K562 (cell line): ENCODE data around the gene CCDC71L. TPM values are rescaled to one million over a fixed set of nuclear protein-coding genes. Genes with fewer than 3 reads are reported as not detected.

Source experiments
- KAT2B ChIP-seq: IDR thresholded peaks from one replicate; pipeline ENCODE4 v1.6.1; 2012; ENCODE audit warnings: low read depth, mild to moderate bottlenecking, control low read depth, inconsistent platforms, low read length, moderate library complexity
- LEF1 ChIP-seq: fragments of 450-650 bp; IDR thresholded peaks from 2 replicates; pipeline ENCODE4 v1.6.1; 2016; ENCODE audit warnings: mild to moderate bottlenecking
- NFE2 ChIP-seq: IDR thresholded peaks from 2 replicates; pipeline ENCODE4 v1.6.1; 2014; ENCODE audit warnings: antibody characterized with exemption, low read depth
- NR1H2 ChIP-seq: sonication (generic); formaldehyde crosslinking; IDR thresholded peaks from 2 replicates; pipeline ENCODE4 v1.4.0; 2020; ENCODE audit warnings: mild to moderate bottlenecking, missing genetic modification reagents
- ZFP30 ChIP-seq: fragments of 250-450 bp; sonication (Bioruptor Pico); IDR thresholded peaks from 2 replicates; pipeline ENCODE4 v1.8.0; 2022; ENCODE audit warnings: moderate library complexity, mild to moderate bottlenecking, inconsistent platforms, borderline replicate concordance
- ZNF212 ChIP-seq: fragments of 450-650 bp; formaldehyde crosslinking; IDR thresholded peaks from 2 replicates; pipeline ENCODE4 v1.4.0; 2020; ENCODE audit warnings: mild to moderate bottlenecking
- ZNF408 ChIP-seq: fragments of 250-450 bp; sonication (Bioruptor Pico); IDR thresholded peaks from 2 replicates; pipeline ENCODE4 v1.4.0; 2020; ENCODE audit warnings: low read depth, mild to moderate bottlenecking, moderate library complexity
- ZNF785 ChIP-seq: fragments of 250-450 bp; sonication (Bioruptor Pico); IDR thresholded peaks from 2 replicates; pipeline ENCODE4 v1.4.0; 2020; ENCODE audit warnings: mild to moderate bottlenecking
- polyA plus RNA-seq, 8 experiments: library from polyadenylated mRNA; depleted of rRNA in 4 of 8; stranded (reverse) in 5 of 8; unstranded in 3 of 8; fragments of >200 nt; fragmentation: Nextera tagmentation in 2 of 8; fragmentation: Illumina TruSeq in 1 of 8; extraction: Ambion mirVana in 2 of 8; extraction: Trizol in 1 of 8; gene quantifications; 2 replicates each; pipeline versions ENCODE4 v1.2.1 to v1.2.3, GENCODE V29; 2011 to 2014; ENCODE audit warnings: inconsistent platforms in 1 of 8, missing spikeins in 1 of 8
- total RNA-seq, 7 experiments: library from RNA; depleted of rRNA in 6 of 7; stranded (reverse); fragments of >200 nt in 6 of 7; fragmentation: Illumina TruSeq in 2 of 7; extraction: Trizol in 2 of 7; gene quantifications; 2 replicates each; pipeline versions ENCODE4 v1.2.1 to v1.2.3, GENCODE V29; 2011 to 2021; ENCODE audit warnings: low replicate concordance in 1 of 7
- TF ChIP-seq, protein P1 (sequence below): fragments of 450-650 bp; IDR thresholded peaks from 2 replicates; pipeline ENCODE4 v1.6.1; 2016; ENCODE audit warnings: missing biosample characterization, missing genetic modification characterization
- TF ChIP-seq, protein P2 (sequence below): fragments of 450-650 bp; IDR thresholded peaks from 2 replicates; pipeline ENCODE4 v1.7.0; 2016; ENCODE audit warnings: borderline replicate concordance
- TF ChIP-seq, protein P3 (sequence below), 2 experiments: fragments of 450-650 bp; IDR thresholded peaks; 2 replicates each; pipeline ENCODE4 v1.6.1; 2016; ENCODE audit warnings: mild to moderate bottlenecking in 2 of 2, borderline replicate concordance in 1 of 2, low read depth in 1 of 2, moderate library complexity in 1 of 2
- TF ChIP-seq, protein P4 (sequence below): sonication (generic); formaldehyde crosslinking; IDR thresholded peaks from 2 replicates; pipeline ENCODE4 v1.8.1; 2022; ENCODE audit warnings: missing genetic modification reagents

CCDC71L gene
- total and polyA plus RNA-seq, 9 of the 15 experiments (the other 6 are each of a cell fraction or from before 2014, with no cell fraction given) = 5.7 to 108 (median 25.4) TPM

DNA sequence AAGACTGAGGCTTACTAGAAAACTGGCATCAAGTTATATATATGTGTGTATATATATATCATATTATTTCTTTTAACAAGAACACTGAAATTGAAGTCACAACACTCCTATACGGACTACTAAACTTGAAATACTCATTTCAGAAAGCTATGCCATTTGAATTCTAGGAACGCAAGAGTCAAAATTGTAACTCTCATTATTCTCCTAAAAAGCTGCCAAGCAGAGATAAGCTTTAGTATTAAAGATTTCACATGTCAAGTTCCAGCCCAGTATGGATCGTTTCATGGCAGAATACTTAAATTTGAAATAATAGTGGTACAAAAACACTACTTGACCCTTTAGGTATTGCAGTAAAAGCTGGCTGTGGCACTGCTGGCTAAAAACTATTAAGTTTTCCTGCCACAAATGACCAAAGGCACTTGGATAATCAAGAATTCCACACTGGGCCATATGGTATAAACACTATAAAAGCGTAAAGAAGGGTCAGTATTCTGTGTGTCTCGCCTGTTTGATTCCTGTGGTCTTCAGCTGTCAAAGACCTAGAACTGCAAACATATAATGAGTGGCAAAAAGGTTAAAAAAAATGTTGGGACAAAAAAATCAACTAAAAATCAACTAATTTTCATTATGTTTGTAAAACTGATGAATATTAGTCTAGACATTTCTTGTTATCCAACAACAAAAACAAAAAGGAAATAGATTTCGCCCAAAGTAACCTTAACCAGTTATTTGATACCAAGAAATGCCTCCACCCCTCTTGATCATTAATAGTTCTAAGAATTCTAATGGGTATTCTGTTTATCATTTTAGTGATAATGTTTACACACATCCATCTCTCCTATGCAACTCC, 2.4 kb downstream of the CCDC71L start (continued):
- no peak for TF ChIP-seq ZNF212 (CRISPR knock-in tag)
- TF ChIP-seq, protein P1, sequence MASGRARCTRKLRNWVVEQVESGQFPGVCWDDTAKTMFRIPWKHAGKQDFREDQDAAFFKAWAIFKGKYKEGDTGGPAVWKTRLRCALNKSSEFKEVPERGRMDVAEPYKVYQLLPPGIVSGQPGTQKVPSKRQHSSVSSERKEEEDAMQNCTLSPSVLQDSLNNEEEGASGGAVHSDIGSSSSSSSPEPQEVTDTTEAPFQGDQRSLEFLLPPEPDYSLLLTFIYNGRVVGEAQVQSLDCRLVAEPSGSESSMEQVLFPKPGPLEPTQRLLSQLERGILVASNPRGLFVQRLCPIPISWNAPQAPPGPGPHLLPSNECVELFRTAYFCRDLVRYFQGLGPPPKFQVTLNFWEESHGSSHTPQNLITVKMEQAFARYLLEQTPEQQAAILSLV (tag) = no peak
- TF ChIP-seq, protein P2, sequence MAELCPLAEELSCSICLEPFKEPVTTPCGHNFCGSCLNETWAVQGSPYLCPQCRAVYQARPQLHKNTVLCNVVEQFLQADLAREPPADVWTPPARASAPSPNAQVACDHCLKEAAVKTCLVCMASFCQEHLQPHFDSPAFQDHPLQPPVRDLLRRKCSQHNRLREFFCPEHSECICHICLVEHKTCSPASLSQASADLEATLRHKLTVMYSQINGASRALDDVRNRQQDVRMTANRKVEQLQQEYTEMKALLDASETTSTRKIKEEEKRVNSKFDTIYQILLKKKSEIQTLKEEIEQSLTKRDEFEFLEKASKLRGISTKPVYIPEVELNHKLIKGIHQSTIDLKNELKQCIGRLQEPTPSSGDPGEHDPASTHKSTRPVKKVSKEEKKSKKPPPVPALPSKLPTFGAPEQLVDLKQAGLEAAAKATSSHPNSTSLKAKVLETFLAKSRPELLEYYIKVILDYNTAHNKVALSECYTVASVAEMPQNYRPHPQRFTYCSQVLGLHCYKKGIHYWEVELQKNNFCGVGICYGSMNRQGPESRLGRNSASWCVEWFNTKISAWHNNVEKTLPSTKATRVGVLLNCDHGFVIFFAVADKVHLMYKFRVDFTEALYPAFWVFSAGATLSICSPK = no peak
- TF ChIP-seq LEF1 = no peak
- TF ChIP-seq ZNF785 (CRISPR knock-in tag) = no peak
- TF ChIP-seq, protein P3, sequence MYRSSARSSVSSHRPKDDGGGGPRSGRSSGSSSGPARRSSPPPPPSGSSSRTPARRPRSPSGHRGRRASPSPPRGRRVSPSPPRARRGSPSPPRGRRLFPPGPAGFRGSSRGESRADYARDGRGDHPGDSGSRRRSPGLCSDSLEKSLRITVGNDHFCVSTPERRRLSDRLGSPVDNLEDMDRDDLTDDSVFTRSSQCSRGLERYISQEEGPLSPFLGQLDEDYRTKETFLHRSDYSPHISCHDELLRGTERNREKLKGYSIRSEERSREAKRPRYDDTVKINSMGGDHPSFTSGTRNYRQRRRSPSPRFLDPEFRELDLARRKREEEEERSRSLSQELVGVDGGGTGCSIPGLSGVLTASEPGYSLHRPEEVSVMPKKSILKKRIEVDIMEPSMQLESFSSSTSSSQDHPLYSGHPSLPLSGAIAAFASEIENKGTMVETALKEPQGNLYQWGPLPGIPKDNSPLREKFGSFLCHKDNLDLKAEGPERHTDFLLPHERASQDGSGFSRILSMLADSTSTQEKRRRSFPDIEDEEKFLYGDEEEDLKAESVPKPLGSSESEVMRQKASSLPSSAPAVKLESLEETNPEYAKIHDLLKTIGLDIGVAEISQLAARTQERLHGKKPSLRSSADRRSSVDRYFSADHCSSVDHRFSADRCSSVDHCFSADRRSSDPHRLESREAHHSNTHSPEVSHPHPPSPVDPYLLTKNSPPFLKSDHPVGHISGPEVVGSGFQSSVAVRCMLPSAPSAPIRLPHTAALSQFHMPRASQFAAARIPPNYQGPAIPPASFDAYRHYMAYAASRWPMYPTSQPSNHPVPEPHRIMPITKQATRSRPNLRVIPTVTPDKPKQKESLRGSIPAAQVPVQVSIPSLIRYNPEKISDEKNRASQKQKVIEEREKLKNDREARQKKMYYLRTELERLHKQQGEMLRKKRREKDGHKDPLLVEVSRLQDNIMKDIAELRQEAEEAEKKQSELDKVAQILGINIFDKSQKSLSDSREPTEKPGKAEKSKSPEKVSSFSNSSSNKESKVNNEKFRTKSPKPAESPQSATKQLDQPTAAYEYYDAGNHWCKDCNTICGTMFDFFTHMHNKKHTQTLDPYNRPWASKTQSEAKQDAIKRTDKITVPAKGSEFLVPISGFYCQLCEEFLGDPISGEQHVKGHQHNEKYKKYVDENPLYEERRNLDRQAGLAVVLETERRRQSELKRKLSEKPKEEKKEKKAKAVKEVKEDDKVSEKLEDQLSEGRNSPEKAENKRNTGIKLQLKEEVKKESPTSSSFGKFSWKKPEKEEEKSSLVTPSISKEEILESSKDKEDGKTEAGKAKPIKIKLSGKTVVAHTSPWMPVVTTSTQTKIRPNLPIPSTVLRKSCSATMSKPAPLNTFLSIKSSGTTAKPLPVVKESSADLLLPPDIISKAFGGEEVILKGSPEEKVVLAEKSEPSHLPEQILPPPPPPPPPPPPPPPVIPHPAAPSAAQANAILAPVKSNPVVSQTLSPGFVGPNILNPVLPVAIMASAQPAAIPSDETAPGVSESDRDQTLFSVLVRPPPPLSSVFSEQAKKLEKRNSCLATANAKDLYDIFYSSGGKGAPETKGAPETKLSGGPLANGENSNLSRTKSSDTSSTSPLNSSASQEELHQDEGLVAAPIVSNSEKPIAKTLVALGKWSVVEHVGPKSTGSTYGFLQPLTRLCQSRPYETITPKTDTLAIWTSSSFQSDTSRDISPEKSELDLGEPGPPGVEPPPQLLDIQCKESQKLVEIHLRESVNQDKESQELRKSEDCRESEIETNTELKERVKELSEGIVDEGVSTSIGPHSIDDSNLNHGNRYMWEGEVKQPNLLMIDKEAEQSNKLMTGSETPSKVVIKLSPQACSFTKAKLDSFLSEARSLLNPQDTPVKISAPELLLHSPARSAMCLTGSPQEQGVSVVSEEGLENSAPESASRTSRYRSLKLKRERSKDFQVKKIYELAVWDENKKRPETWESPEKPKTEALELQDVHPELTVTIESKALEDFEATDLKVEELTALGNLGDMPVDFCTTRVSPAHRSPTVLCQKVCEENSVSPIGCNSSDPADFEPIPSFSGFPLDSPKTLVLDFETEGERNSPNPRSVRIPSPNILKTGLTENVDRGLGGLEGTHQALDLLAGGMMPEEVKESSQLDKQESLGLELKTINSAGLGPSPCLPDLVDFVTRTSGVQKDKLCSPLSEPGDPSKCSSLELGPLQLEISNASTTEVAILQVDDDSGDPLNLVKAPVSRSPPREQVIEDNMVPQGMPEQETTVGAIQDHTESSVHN (IDR thresholded peaks at IDR 0.05; ENCODE audit: borderline replicate concordance in 1 of 2, low read depth in 1 of 2) = no peak
- TF ChIP-seq ZFP30 (CRISPR knock-in tag) = no peak
- TF ChIP-seq, protein P4, sequence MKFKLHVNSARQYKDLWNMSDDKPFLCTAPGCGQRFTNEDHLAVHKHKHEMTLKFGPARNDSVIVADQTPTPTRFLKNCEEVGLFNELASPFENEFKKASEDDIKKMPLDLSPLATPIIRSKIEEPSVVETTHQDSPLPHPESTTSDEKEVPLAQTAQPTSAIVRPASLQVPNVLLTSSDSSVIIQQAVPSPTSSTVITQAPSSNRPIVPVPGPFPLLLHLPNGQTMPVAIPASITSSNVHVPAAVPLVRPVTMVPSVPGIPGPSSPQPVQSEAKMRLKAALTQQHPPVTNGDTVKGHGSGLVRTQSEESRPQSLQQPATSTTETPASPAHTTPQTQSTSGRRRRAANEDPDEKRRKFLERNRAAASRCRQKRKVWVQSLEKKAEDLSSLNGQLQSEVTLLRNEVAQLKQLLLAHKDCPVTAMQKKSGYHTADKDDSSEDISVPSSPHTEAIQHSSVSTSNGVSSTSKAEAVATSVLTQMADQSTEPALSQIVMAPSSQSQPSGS (CRISPR knock-in tag) = no peak
- no peak for TF ChIP-seq NR1H2
- TF ChIP-seq KAT2B = no peak
- no peak for TF ChIP-seq ZNF408 (CRISPR knock-in tag)
- TF ChIP-seq NFE2 = no peak
